IPS DF 6.9 (cell line): ENCODE data around the gene NFKBIE.

Source experiments
- DNase-seq: peaks from one replicate; pipeline ENCODE4 v3.0.0-alpha.2; 2013; ENCODE audit warnings: low read depth, low spot score
- H3K27ac ChIP-seq: one replicate; pipeline ENCODE4 v1.5.1; 2013; ENCODE audit warnings: low read length, control low read depth
- H3K27me3 ChIP-seq: 2 replicates; pipeline ENCODE4 v1.6.1; 2013; ENCODE audit warnings: mild to moderate bottlenecking, low read length; ENCODE audit not compliant: control insufficient read depth, insufficient read depth
- H3K36me3 ChIP-seq: 2 replicates; pipeline ENCODE4 v1.6.1; 2013; ENCODE audit warnings: low read length; ENCODE audit not compliant: control insufficient read depth, insufficient read depth
- H3K4me1 ChIP-seq: 2 replicates; pipeline ENCODE4 v1.6.1; 2013; ENCODE audit warnings: low read length; ENCODE audit not compliant: control insufficient read depth, insufficient read depth
- H3K4me3 ChIP-seq: 2 replicates; pipeline ENCODE4 v1.5.1; 2013; ENCODE audit warnings: mild to moderate bottlenecking, low read length
- H3K9me3 ChIP-seq: 2 replicates; pipeline ENCODE4 v1.6.1; 2013; ENCODE audit warnings: low read length, inconsistent platforms; ENCODE audit not compliant: control insufficient read depth, insufficient read depth
- WGBS: extraction: QIAGEN DNeasy Blood & Tissue Kit; methylation state at CpG from one replicate; pipeline ENCODE4 v1.1.7; 2013; ENCODE audit warnings: mixed read lengths, missing lambda C conversion rate; ENCODE audit not compliant: insufficient read length, insufficient coverage; 5-methylcytosine and 5-hydroxymethylcytosine counted together

The NFKBIE gene

DNA sequence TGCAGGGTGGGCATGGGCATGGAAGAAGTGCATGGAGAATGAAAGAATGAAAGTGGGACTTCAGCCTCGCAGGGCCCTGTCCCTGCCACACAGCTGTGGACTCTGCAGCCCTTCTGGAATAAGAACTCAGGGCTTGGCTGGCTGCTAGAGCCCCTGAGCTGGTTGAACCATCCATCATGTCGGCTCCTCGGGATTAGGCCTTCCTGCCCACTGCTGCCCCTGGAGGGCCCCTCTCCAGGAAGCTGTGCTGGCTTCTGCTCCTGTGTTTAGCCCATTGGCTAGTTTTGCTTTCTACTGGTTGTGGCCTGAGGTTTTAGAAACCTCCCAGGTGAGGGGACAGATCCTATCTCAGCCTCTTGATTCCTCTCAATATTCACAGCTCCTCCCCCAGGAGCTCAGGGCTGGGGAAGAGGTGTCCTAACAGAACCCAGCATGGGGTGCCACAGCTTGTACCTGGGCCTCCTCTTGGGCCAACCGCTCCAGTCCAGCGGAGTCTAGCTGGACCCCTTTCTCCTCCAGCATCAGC, 39.9 kb upstream of the NFKBIE start:
- DNase-seq: no peak
- Histone ChIP-seq H3K27me3 (no peaks in the 10 kb centered on the region), H3K4me1 (no peaks in the 10 kb centered on the region; the same call in 1 of the 2 replicates), H3K9me3 (no peaks in the 10 kb centered on the region), H3K27ac (no peak overlapping the region), H3K4me3 (no peak overlapping the region), H3K36me3 (peaks cover 53% of the 10 kb centered on the region)
- no CpG with 5 or more reads among the region's 5 CpGs for WGBS

DNA sequence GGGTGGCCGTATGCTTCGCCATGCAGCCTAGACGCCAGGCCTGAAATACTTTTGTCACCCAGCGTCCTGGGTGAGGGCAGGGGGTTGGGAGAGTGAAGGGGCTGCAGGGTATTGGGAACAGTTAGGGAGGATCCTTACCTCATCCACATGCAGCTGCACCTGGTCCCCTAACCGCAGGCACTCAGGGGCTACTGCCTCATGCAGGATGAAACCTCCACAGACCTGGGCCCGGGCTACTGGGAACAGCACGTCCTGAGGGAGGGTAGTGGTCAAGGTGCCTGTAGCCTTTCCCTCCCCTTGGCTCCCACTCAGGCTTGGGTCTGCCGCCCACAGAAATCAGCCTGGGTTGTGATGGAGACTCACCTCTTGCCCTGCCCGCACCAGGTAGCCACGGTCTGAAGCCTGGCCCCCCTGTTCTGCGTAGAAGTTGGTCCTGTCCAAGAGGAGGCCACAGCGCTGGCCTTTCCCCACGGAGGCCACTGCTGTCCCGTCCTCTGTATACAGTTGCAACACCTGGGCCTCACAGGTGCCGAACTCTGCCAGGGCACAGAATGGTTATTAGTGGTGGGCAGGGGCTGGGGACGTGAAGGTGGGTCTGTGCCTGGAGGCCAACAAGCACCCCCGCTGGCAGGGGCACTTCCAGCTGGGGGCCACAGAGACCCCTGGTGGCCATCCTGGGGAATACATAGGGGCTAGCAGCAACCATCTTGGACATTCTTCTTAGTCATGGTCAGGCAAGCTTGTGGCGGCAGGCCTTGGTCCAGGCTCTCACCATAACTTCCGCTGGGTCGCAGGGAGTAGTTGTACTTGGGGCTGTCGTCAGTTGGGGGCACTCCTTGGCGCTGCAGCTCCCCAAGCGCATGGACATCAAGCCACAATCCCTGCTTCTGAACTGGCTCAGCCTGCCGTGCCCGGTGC, 39.2 kb upstream of the NFKBIE start:
- no peak overlapping the region for H3K27ac ChIP-seq

DNA sequence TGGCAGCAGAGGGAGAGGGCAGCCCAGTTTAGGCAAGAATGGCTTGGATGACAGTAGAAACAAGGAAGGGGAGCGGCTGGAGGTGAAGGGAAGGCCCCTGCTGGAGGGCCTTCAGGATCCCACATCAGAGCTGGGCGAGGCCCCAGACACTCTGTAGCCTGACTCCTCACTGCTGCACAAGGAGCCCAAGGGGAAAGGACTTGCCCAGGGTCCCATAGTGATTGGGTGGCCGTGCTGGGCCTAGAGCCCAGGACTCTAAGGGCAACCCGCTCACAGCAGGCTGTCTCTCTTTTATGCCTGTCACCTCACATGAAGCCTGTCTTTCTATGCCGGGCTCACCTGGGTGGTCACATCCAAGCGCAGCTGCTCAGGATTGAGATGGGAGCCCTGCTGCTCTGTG, 38.5 kb upstream of the NFKBIE start:
- Histone ChIP-seq H3K27ac (no peak overlapping the region), H3K9me3 (no peaks in the 10 kb centered on the region), H3K4me3 (no peak overlapping the region), H3K27me3 (no peaks in the 10 kb centered on the region), H3K4me1 (no peaks in the 10 kb centered on the region; the same call in 1 of the 2 replicates), H3K36me3 (peaks cover 51% of the 10 kb centered on the region)
- DNase-seq: no peak
- no CpG with 5 or more reads among the region's 6 CpGs for WGBS

More for the DNA sequence above, 39.2 kb upstream of the NFKBIE start:
- no peak for DNase-seq
- Histone ChIP-seq H3K36me3 (peaks cover 51% of the 10 kb centered on the region), H3K4me3 (no peak overlapping the region), H3K9me3 (no peaks in the 10 kb centered on the region), H3K4me1 (no peaks in the 10 kb centered on the region; the same call in 1 of the 2 replicates), H3K27me3 (no peaks in the 10 kb centered on the region)
- no CpG with 5 or more reads among the region's 25 CpGs for WGBS

DNA sequence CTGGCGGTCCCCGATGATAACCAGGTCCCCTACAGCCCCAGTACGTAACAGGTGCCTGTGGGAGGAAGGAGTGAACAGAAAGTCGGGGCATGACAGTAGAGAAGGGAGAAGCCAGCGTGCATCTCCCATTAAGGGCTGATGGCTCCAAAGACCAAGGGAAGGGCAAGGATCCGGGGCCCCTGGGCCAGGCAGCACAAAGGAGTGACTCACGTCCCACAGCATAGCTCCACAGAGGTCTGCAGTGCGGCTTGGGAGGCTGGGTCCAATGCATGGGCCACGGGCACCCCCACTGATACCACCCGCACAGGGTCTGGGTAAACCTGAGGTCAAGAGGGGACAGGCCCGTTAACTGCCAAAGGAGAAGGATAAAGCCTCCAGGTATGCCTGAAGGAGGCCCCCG, 37.5 kb upstream of the NFKBIE start:
- DNase-seq: no peak
- peaks cover 49% of the 10 kb centered on the region for H3K36me3 ChIP-seq
- no peaks in the 10 kb centered on the region for H3K9me3 ChIP-seq
- no peaks in the 10 kb centered on the region for H3K27me3 ChIP-seq
- H3K4me1 ChIP-seq: no peaks in the 10 kb centered on the region; the same call in 1 of the 2 replicates
- WGBS: no CpG with 5 or more reads among the region's 12 CpGs
- H3K4me3 ChIP-seq: no peak overlapping the region
- H3K27ac ChIP-seq: no peak overlapping the region

DNA sequence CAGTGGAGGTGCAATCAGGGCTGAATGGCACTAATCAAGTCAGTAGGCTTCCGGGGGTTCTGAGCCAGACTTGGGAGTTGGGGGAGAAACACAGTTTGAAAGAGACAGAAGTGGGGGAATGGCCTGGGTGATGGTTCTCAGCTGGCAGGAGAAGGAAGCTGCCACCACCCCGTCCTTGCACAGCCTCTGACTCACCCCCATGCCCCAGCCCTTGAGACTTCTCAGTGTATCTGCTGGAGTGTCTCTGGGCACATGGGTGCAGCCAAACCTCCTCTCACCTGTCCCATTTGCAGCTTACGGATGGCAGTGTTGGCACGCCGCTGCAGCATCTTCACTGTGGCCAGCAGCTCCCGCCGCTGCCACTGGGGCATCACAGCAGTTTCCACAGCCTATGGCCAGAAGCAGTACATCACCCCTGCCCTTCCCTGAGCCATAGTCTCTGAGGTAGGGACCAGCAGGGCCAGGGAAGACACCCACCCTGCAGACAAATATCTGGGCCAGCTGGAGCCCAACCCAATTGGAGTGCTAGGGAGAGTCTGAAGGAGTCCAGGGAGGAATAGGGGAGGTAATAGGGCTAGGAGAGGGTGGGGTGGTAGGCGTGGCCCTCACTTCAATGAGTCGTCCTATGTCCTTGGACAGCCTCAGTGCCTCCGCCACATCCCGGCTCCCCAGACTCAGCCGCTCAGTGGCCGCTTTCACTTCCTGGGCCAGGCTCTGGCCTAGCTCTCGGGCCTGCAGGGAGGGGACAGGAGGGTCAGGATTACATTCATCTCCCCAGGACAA, 36.6 kb upstream of the NFKBIE start:
- Histone ChIP-seq H3K36me3 (peaks cover 45% of the 10 kb centered on the region), H3K9me3 (no peaks in the 10 kb centered on the region), H3K4me3 (no peak overlapping the region), H3K27me3 (no peaks in the 10 kb centered on the region), H3K27ac (no peak overlapping the region), H3K4me1 (no peaks in the 10 kb centered on the region; the same call in 1 of the 2 replicates)
- no CpG with 5 or more reads among the region's 14 CpGs for WGBS
- no peak for DNase-seq

DNA sequence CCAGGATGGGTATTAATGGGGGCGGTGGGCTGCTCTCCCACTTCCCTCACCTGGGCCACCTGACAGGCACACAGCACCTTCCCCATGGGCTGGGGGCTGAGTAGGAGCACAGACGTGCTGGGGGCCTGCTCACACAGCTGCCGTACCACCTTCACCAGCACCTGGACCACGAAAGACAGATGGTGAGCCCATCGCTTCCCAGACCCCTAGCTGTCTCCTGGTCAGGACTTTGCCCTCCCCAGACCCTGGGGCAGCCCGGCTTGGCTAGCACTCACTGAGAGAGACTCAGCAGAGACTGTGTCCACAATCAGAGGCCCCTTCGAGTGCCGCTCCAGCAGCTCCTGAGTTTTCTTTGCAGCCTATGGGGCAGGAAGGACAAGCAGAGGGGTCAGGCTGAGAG, 35.8 kb upstream of the NFKBIE start:
- H3K36me3 ChIP-seq: peaks cover 38% of the 10 kb centered on the region
- H3K27me3 ChIP-seq: peaks cover under 1% of the 10 kb centered on the region; the same call in 1 of the 2 replicates
- H3K27ac ChIP-seq: no peak overlapping the region
- DNase-seq: no peak
- H3K4me1 ChIP-seq: peaks cover 2% of the 10 kb centered on the region
- H3K4me3 ChIP-seq: no peak overlapping the region
- whole genome bisulfite sequencing: no CpG with 5 or more reads among the region's 8 CpGs
- H3K9me3 ChIP-seq: no peaks in the 10 kb centered on the region

DNA sequence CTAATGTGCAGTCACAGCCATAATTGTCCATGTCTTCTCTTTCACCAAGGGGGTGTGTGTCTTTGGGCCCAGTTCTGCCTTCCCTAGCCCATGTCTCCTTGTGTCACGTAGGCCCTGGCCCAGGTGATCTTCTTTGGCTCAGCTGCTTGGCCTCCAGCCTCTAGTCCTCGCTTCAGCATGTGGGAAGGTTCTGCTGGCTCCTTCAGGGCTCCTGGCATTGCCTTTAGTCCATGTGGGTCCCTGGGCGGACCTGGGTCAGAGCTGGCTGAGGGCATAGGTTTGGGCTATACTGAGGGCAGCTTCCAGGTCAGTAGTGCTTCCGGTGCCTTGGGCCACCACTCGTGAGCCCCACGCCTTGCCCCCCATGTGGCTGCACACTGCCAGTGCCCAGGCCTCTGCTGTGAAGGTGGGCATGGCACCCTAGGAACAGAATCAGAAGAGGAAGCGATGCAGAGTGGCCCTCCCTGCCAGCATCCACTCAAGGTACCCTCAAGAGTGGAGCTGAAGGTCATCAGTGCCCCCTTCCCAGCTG, 35.0 kb upstream of the NFKBIE start:
- H3K36me3 ChIP-seq: peaks cover 37% of the 10 kb centered on the region
- no peak overlapping the region for H3K27ac ChIP-seq
- no CpG with 5 or more reads among the region's 7 CpGs for WGBS
- peaks cover 2% of the 10 kb centered on the region for H3K4me1 ChIP-seq
- no peaks in the 10 kb centered on the region for H3K9me3 ChIP-seq
- no peak for DNase-seq
- H3K27me3 ChIP-seq: peaks cover 3% of the 10 kb centered on the region; the same call in 1 of the 2 replicates
- no peak overlapping the region for H3K4me3 ChIP-seq

DNA sequence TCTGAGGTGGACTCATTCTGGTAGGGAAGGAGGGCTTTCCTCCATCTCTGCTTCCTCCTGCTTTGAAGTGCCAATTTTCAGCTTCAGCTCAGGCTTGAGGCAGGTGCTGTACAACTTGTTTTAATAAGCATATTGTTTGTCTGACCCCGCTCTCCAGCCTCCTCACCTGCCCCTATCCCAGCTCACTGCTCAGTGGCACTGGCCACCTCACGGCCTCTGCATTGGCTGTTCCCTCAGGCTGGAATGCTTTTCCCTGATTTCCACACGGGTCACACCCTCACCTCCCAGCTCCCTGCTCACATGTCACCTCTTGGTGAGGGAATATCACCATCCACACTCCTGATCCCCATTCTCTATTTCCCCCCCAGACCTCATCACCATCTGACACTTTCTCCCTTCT, 33.5 kb upstream of the NFKBIE start:
- Histone ChIP-seq H3K9me3 (no peaks in the 10 kb centered on the region), H3K36me3 (peaks cover 28% of the 10 kb centered on the region), H3K27me3 (peaks cover 4% of the 10 kb centered on the region; the same call in 1 of the 2 replicates), H3K4me3 (no peak overlapping the region), H3K27ac (no peak overlapping the region), H3K4me1 (peaks cover 2% of the 10 kb centered on the region)
- no peak for DNase-seq
- WGBS: no CpG with 5 or more reads among the region's 3 CpGs

DNA sequence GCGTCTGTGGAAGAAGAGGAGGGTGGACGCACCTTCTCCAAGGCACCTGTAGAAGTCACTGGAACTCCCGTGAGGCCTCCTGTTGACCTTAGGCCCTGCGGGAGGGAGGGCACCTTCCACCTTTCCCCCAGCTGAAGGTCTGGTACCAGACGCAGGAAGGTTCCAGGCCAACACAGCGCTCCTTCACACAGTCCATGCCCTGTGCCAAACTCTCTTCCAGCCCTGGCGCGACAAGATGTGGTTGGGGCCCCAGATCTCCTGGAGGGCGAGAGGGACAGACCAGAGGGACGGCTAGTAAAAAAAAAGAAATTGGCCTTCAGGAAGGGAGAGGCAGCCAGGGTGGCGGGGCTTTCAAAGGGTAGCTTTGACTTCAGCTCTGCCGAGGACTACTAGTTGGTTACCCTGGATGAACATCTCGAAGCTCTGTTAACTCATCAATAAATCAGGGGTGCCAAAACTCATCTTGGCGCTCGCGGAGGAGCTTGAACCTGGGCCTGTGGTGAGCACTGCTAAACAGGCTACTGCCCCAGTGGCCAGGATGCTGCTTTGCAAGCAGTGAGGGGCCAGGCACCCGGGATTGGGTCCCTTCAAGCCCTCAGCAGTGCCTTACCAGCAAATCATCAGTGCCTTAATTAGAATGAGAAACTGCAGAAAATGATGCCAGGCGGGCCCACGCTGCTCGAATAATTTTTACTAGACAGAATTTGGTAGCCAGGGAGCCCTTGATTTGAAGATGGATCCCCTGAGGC, 32.9 kb upstream of the NFKBIE start:
- Histone ChIP-seq H3K27ac (no peak overlapping the region), H3K4me3 (no peak overlapping the region; the same call in 1 of the 2 replicates), H3K9me3 (no peaks in the 10 kb centered on the region), H3K36me3 (peaks cover 23% of the 10 kb centered on the region), H3K27me3 (peaks cover 4% of the 10 kb centered on the region; the same call in 1 of the 2 replicates), H3K4me1 (peaks cover 2% of the 10 kb centered on the region)
- DNase-seq: no peak
- no CpG with 5 or more reads among the region's 20 CpGs for WGBS
